Cardiac muscle cell (in vitro differentiated cells and primary cell): Measurements from ENCODE around the gene RASA3. TPM values are rescaled to one million over a fixed set of nuclear protein-coding genes. Genes with fewer than 3 reads are reported as not detected.

Source experiments
- DNase-seq, 2 donors: peaks; one replicate each; pipeline versions ENCODE4 v3.0.0 to v3.0.0-alpha.2; 2010 to 2017; ENCODE audit warnings: low read depth in 1 of 2, low spot score in 1 of 2
- H3K27ac ChIP-seq: fragments of 200-600 bp; sonication (generic); 2 replicates; pipeline ENCODE4 v1.5.1; 2016
- H3K27me3 ChIP-seq: fragments of 200-600 bp; sonication (generic); 2 replicates; pipeline ENCODE4 v1.6.0; 2016; ENCODE audit warnings: control low read depth
- H3K36me3 ChIP-seq: fragments of 200-600 bp; sonication (generic); 2 replicates; pipeline ENCODE4 v1.5.1; 2016; ENCODE audit warnings: control low read depth
- H3K4me1 ChIP-seq: fragments of 200-600 bp; sonication (generic); 2 replicates; pipeline ENCODE4 v1.8.1; 2017; ENCODE audit warnings: low read depth, mild to moderate bottlenecking, mixed run types
- H3K4me3 ChIP-seq: fragments of 200-600 bp; sonication (generic); 2 replicates; pipeline ENCODE4 v1.5.1; 2016; ENCODE audit warnings: mild to moderate bottlenecking
- H3K9me3 ChIP-seq: fragments of 200-600 bp; sonication (generic); 2 replicates; pipeline ENCODE4 v1.5.1; 2017; ENCODE audit warnings: low read depth, mild to moderate bottlenecking, control low read depth
- polyA plus RNA-seq: library from polyadenylated mRNA; unstranded; fragments of >200 nt; fragmentation: Nextera tagmentation; extraction: Ambion mirVana; gene quantifications from 2 replicates; pipeline ENCODE4 v1.2.1, GENCODE V29; 2016
- total RNA-seq: library from RNA; depleted of rRNA; stranded (reverse); fragments of >200 nt; gene quantifications from 2 replicates; pipeline ENCODE4 v1.2.3, GENCODE V29; 2016
- TF ChIP-seq, protein P1 (sequence below): IDR thresholded peaks from 2 replicates; pipeline ENCODE4 v1.5.1; 2012; ENCODE audit warnings: low read depth, mild to moderate bottlenecking, low read length

The RASA3 gene
- total and polyA plus RNA-seq, 2 experiments from 2014 or later: 14.0 to 26.0 TPM

DNA sequence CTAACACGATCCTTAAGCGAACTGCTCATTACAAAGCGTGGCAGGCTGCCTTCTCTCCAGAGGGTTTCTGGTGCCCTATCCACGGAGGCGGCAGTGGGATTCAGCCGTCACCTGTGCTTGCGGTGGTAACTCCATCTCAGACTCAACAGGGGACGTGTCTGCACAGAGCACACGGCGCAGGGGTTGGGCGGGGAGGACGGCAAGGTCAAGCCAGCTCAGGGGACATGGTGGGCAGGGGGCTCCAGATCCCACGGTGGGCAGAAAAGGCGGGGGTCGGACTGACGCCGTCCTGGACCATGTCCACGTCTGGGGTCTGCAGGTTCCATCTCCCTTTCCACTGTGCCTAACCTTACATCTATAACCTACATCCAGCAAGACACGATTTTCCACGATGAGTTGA is 70.7 kb downstream of the RASA3 start:
- Histone ChIP-seq H3K36me3 (no peaks in the 10 kb centered on the region), H3K9me3 (no peaks in the 10 kb centered on the region), H3K4me1 (peaks cover 16% of the 10 kb centered on the region), H3K4me3 (no peak overlapping the region), H3K27me3 (no peaks in the 10 kb centered on the region), H3K27ac (no peak overlapping the region)
- TF ChIP-seq, protein P1, sequence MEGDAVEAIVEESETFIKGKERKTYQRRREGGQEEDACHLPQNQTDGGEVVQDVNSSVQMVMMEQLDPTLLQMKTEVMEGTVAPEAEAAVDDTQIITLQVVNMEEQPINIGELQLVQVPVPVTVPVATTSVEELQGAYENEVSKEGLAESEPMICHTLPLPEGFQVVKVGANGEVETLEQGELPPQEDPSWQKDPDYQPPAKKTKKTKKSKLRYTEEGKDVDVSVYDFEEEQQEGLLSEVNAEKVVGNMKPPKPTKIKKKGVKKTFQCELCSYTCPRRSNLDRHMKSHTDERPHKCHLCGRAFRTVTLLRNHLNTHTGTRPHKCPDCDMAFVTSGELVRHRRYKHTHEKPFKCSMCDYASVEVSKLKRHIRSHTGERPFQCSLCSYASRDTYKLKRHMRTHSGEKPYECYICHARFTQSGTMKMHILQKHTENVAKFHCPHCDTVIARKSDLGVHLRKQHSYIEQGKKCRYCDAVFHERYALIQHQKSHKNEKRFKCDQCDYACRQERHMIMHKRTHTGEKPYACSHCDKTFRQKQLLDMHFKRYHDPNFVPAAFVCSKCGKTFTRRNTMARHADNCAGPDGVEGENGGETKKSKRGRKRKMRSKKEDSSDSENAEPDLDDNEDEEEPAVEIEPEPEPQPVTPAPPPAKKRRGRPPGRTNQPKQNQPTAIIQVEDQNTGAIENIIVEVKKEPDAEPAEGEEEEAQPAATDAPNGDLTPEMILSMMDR: no peak
- no peak for DNase-seq

DNA sequence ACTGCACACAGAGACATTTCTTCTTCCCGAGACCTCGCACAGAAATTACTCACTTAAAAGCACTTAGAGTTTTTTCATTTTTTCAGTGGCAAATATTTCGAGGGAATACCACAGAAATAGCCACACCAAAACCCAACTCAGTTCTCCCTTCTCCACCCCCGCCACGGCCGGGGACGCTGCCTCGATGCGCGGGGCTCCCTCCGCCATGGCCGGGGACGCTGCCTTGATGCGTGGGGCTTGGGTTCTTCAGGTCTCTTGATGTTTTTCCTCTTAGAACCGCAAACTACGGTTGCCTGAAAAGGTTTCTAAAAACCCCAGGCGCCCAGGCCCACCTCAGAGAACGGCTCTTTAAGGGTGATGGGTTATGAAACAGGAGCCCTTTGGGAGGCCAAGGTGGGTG is 71.4 kb downstream of the RASA3 start:
- TF ChIP-seq, protein P1: no peak
- Histone ChIP-seq H3K27me3 (no peaks in the 10 kb centered on the region), H3K4me3 (no peak overlapping the region), H3K36me3 (no peaks in the 10 kb centered on the region), H3K4me1 (peaks cover 16% of the 10 kb centered on the region), H3K9me3 (no peaks in the 10 kb centered on the region), H3K27ac (no peak overlapping the region)
- DNase-seq: no peak

GRCh38 chr13:114059946-114060860 is 72.2 kb downstream of the RASA3 start:
- no peaks in the 10 kb centered on the region for H3K36me3 ChIP-seq
- no peak for DNase-seq
- H3K27ac ChIP-seq: no peak overlapping the region
- no peaks in the 10 kb centered on the region for H3K9me3 ChIP-seq
- no peaks in the 10 kb centered on the region for H3K27me3 ChIP-seq
- TF ChIP-seq, protein P1: no peak
- H3K4me3 ChIP-seq: no peak overlapping the region
- peaks cover 14% of the 10 kb centered on the region for H3K4me1 ChIP-seq

DNA sequence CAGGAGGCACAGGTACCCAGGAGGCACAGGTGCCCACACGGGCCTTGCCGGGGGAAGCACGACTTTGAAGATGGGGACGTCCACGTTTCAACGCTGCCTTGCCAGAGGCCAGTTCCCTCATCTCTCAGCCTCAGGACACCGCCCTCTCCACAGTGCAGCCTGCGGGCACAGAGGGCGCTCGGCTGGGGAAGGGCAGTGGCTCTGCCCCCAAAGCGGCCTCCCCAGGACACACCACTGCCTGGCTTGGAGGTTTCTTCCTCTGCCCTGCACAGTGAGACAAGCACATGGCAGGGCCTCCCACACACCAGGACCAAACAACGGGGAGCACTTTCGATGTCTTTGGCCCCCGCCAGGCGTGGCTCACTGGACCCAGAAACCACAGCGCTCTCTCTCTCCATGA is 73.0 kb downstream of the RASA3 start:
- Histone ChIP-seq H3K4me1 (peaks cover 6% of the 10 kb centered on the region), H3K27me3 (no peaks in the 10 kb centered on the region), H3K9me3 (no peaks in the 10 kb centered on the region), H3K27ac (no peak overlapping the region), H3K4me3 (no peak overlapping the region), H3K36me3 (no peaks in the 10 kb centered on the region)
- DNase-seq: no peak
- TF ChIP-seq, protein P1: no peak

GRCh38 chr13:114058051-114058867 is 74.2 kb downstream of the RASA3 start:
- Histone ChIP-seq H3K36me3 (no peaks in the 10 kb centered on the region), H3K9me3 (no peaks in the 10 kb centered on the region), H3K4me1 (no peaks in the 10 kb centered on the region), H3K4me3 (no peak overlapping the region), H3K27me3 (no peaks in the 10 kb centered on the region), H3K27ac (no peak overlapping the region)
- TF ChIP-seq, protein P1: no peak
- no peak for DNase-seq
